SU-DHL-6 (cell line): ENCODE data around the gene GGT1.

Experiments
- H2AFZ ChIP-seq: fragments of 200-600 bp; sonication (generic); 2 replicates; pipeline ENCODE4 v1.6.1; 2014; ENCODE audit warnings: low read depth, mild to moderate bottlenecking, moderate library complexity, mixed read lengths, antibody characterized with exemption, low read length; ENCODE audit not compliant: severe bottlenecking
- H3F3A ChIP-seq: fragments of 200-600 bp; shearing (Covaris generic); 2 replicates; pipeline ENCODE4 v1.6.0; 2016; ENCODE audit warnings: antibody characterized with exemption, mild to moderate bottlenecking; ENCODE audit not compliant: insufficient read depth
- H3K27ac ChIP-seq: fragments of 200-600 bp; sonication (generic); 2 replicates; pipeline ENCODE4 v1.5.1; 2016; ENCODE audit warnings: low read depth, mild to moderate bottlenecking, low read length, moderate library complexity, mixed read lengths
- H3K27me3 ChIP-seq: fragments of 200-600 bp; sonication (generic), shearing (Covaris generic); 2 replicates; pipeline ENCODE4 v1.6.0; 2014; ENCODE audit warnings: mild to moderate bottlenecking, low read length
- H3K36me3 ChIP-seq: fragments of 200-600 bp; sonication (generic); 2 replicates; pipeline ENCODE4 v1.6.1; 2014; ENCODE audit warnings: mild to moderate bottlenecking, low read length, mixed read lengths
- H3K4me2 ChIP-seq: fragments of 300-600, 200-600 bp; shearing (Covaris generic), sonication (generic); 2 replicates; pipeline ENCODE4 v1.6.0; 2014; ENCODE audit warnings: low read length, low read depth, mild to moderate bottlenecking; ENCODE audit not compliant: poor library complexity, severe bottlenecking
- H3K4me3 ChIP-seq: fragments of 200-600 bp; sonication (generic); 2 replicates; pipeline ENCODE4 v1.5.1; 2014; ENCODE audit warnings: antibody characterized with exemption, low read length, mild to moderate bottlenecking, mixed read lengths; ENCODE audit not compliant: insufficient read depth, poor library complexity, severe bottlenecking
- H3K79me2 ChIP-seq: fragments of 200-600 bp; sonication (generic); 2 replicates; pipeline ENCODE4 v1.6.1; 2014; ENCODE audit warnings: mild to moderate bottlenecking, low read length, moderate library complexity; ENCODE audit not compliant: insufficient read depth
- H3K9ac ChIP-seq: fragments of 200-600 bp; sonication (generic); 2 replicates; pipeline ENCODE4 v1.7.0; 2014; ENCODE audit warnings: mild to moderate bottlenecking, low read length
- H3K9me2 ChIP-seq: fragments of 200-600 bp; sonication (generic); replicated peaks from 2 replicates; pipeline ENCODE4 v1.6.1; 2014; ENCODE audit warnings: low read length; ENCODE audit not compliant: insufficient read depth
- H3K9me3 ChIP-seq: fragments of 200-600 bp; sonication (generic); 2 replicates; pipeline ENCODE4 v1.6.1; 2014; ENCODE audit warnings: low read length, mixed read lengths; ENCODE audit not compliant: insufficient read depth
- H4K20me1 ChIP-seq: fragments of 200-600 bp; sonication (generic); 2 replicates; pipeline ENCODE4 v1.6.1; 2014; ENCODE audit warnings: low read depth, mild to moderate bottlenecking, antibody characterized with exemption, low read length, moderate library complexity, mixed read lengths
- EZH2phosphoT487 ChIP-seq: fragments of 200-600 bp; sonication (generic), shearing (Covaris generic); conservative IDR thresholded peaks from 2 replicates; pipeline ENCODE4 v1.6.1; 2018; ENCODE audit warnings: mild to moderate bottlenecking, antibody characterized with exemption, low read length, moderate library complexity, mixed read lengths
- TF ChIP-seq, protein P1 (sequence below): fragments of 200-600 bp; sonication (generic); IDR thresholded peaks from one replicate; pipeline ENCODE4 v1.5.1; 2017; ENCODE audit warnings: antibody characterized with exemption, mild to moderate bottlenecking, low read length, moderate library complexity; ENCODE audit not compliant: insufficient read depth, poor library complexity, severe bottlenecking

GGT1 gene

DNA sequence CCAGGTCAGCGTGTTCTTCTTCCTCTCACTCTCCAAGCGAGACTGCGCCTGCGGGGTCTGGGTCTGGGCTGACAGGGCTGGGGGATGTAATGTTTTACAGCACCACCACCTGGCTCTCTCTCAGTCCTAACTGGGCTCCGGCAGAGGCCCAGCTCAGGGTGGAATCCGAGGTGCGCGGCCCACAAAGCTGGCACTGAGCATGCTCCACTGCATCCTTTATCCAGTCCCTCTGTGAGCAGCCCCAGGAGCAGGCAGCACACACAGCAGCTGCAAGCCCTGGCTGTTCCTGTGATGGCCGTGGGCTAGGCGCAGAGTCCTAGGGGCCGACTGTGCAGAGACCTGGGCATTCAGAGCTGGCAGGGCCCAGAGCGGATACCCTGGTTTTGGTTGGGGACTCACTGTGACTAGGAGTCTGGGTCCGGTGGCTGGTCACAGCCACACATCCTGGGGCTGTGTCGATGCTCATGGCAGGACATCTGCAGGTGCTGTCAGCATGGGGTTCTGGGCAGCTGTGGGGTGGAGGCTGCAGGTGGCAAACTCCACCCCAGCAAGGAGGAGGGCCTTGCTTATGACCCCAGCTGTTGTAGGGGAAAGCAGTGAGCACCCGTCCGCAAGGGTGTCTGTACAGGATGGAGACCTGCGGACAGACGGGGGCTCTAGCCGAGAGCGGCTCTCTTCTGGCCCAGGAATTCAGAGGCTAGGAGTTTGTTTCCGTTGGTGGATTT, 14.1 kb upstream of the GGT1 start:
- H2AFZ ChIP-seq: no peak overlapping the region
- no peaks in the 10 kb centered on the region for H3K9me2 ChIP-seq
- H3K9ac ChIP-seq: no peak overlapping the region
- no peak overlapping the region for H3K27ac ChIP-seq
- H4K20me1 ChIP-seq: no peaks in the 10 kb centered on the region
- no peak overlapping the region for H3K4me3 ChIP-seq
- no peaks in the 10 kb centered on the region for H3K9me3 ChIP-seq
- no peaks in the 10 kb centered on the region for H3K36me3 ChIP-seq
- TF ChIP-seq, protein P1, sequence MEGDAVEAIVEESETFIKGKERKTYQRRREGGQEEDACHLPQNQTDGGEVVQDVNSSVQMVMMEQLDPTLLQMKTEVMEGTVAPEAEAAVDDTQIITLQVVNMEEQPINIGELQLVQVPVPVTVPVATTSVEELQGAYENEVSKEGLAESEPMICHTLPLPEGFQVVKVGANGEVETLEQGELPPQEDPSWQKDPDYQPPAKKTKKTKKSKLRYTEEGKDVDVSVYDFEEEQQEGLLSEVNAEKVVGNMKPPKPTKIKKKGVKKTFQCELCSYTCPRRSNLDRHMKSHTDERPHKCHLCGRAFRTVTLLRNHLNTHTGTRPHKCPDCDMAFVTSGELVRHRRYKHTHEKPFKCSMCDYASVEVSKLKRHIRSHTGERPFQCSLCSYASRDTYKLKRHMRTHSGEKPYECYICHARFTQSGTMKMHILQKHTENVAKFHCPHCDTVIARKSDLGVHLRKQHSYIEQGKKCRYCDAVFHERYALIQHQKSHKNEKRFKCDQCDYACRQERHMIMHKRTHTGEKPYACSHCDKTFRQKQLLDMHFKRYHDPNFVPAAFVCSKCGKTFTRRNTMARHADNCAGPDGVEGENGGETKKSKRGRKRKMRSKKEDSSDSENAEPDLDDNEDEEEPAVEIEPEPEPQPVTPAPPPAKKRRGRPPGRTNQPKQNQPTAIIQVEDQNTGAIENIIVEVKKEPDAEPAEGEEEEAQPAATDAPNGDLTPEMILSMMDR: no peak
- TF ChIP-seq EZH2phosphoT487: no peak
- H3F3A ChIP-seq: no peaks in the 10 kb centered on the region
- no peaks in the 10 kb centered on the region for H3K79me2 ChIP-seq
- no peak overlapping the region for H3K4me2 ChIP-seq
- no peaks in the 10 kb centered on the region for H3K27me3 ChIP-seq

DNA sequence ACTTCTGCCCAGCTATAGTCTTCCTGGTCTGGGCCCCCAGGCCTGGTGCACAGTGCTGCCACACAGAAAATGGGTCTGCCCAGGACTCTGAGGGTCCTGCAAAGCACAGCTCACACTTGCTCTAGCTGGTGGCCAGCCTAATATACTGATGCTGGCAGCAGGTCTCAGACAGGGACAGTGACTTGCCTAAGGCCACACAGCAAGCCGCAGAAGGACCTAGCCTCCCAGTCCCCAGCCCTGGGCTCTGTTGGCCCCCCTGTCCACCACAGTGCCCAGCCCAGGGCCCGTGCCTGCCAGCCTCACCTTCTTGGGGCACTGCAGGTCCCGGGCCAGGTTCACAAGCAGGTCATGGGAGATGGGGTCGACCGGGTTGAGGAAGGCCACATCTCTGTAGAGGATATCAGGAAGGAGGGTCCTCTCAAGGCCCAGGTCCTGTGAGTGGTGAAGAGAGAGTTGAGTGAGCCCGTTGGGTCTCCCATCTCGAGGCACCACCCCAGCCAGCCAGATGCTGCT, 13.4 kb upstream of the GGT1 start:
- Histone ChIP-seq H3K9me3 (no peaks in the 10 kb centered on the region), H3K4me2 (no peak overlapping the region), H3K36me3 (no peaks in the 10 kb centered on the region), H3K79me2 (no peaks in the 10 kb centered on the region), H3F3A (no peaks in the 10 kb centered on the region), H3K9ac (no peak overlapping the region), H3K27ac (no peak overlapping the region), H3K4me3 (no peak overlapping the region), H4K20me1 (no peaks in the 10 kb centered on the region), H3K9me2 (no peaks in the 10 kb centered on the region), H3K27me3 (no peaks in the 10 kb centered on the region), H2AFZ (no peak overlapping the region)
- no peak for TF ChIP-seq EZH2phosphoT487
- TF ChIP-seq, protein P1: no peak

DNA sequence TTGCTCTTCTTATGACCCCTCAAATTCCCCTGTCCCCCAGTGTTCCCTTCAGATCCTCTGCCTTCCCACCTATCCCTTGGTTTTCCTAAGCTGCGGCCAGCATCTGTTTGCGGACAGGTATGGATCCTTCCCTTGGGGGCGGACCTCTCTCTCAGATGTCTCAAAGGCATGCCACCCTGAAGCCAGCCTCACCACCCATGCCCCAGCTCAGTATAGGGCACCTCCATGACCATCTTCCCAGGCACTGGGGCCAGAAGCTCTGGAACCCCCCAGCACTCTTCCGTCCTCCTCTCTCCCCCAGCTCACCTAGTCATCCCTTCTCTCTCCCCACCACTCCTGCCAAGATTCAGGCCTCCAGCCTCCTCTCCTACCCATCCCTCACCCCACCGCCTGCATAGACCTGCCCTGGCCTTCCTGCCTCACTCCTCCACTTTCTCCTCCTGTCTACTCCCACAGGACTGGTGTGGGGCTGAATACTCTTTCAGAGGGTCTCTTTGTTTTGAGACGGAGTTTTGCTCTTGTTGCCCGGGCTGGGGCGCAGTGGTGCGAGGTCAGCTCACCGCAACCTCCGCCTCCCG, 12.3 kb upstream of the GGT1 start:
- Histone ChIP-seq H3K9ac (no peak overlapping the region), H3K9me3 (no peaks in the 10 kb centered on the region), H3K36me3 (no peaks in the 10 kb centered on the region), H3K4me3 (no peak overlapping the region), H3K9me2 (no peaks in the 10 kb centered on the region), H3K27me3 (no peaks in the 10 kb centered on the region), H3K4me2 (no peak overlapping the region), H2AFZ (no peak overlapping the region), H3K79me2 (no peaks in the 10 kb centered on the region), H4K20me1 (no peaks in the 10 kb centered on the region), H3F3A (no peaks in the 10 kb centered on the region), H3K27ac (no peak overlapping the region)
- TF ChIP-seq EZH2phosphoT487: no peak
- TF ChIP-seq, protein P1: no peak
